ENCODE data around the gene EIF2S2. TPM values are rescaled to one million over a fixed set of nuclear protein-coding genes. Genes with fewer than 3 reads are reported as not detected.

The EIF2S2 gene
- total RNA-seq, 1 donor from 2014 or later = 34.6 TPM

DNA sequence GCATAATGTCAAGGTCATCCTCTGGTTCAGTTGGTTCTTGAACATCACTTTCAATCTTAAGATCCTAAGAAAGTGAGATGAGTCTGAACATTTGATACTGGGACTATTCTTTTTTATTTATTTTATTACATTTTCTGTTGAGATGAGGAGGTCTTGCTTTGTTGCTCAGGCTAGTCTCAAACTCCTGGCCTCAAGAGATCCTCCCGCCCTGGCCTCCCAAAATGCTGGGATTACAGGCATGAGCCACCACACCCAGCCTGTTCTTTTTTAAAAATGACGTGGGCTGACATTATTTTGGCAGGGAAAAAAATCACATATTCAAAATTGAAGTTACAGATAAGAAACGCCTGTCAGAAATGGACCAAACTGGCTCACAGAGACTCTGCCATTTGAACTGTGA, 13.5 kb downstream of the EIF2S2 start:
- no peak for TF ChIP-seq POLR2A (IDR thresholded peaks at IDR 0.05)
- DNase-seq (ENCODE audit: extremely low spot score in 2 of 2) = no peak
- no peaks in the 10 kb centered on the region for H3K27me3 ChIP-seq
- no peaks in the 10 kb centered on the region for H3K4me1 ChIP-seq
- no peaks in the 10 kb centered on the region for H3K9me3 ChIP-seq
- no peak overlapping the region for H3K27ac ChIP-seq
- no peak overlapping the region for H3K4me3 ChIP-seq
- intact Hi-C loops (cut with DNase I) = no loop called here
- peaks cover 0 to 81% of the 10 kb centered on the region in 2 donors for H3K36me3 ChIP-seq

DNA sequence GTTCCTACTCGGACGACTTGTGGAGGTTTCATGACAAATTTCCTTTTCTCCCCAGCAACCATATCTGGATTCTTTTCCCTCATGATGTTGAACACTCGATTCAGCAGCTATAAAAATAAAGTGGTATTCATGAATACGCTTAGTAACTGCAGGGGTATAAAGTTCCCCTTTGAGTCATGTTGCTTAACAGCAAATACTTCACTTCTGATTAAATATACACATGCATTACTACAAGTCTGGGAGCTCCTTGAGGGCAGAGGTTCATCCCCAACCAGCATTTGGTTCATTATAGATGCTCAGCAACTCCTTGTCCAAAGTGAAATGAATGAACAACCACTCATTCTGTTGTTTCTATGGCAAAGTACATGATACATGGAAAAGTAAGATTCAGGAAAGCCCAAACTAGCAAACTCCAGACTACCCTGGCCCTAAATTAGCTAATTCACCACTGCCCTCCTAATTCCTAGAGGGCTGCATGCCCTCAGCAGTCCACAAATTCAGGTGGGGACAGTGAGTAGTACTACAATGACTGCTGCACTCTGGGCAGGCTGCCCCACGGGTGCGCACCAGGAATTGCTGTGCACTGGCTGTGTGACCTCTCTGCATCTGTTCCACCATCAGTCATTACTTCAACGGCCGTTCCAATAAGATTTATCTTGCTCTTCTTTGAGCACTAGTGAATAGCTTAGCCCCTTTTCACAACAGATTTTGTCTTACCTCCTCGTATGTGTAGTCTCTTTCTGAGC, 15.2 kb downstream of the EIF2S2 start:
- intact Hi-C loops (cut with DNase I) = no loop called here
- TF ChIP-seq CTCF (IDR thresholded peaks at IDR 0.05) (no peak), POLR2AphosphoS5 (IDR thresholded peaks at IDR 0.05; ENCODE audit: insufficient read depth in 1 of 2, low read depth in 1 of 2) (no peak), POLR2A (IDR thresholded peaks at IDR 0.05) (no peak)
- no peak for DNase-seq (ENCODE audit: extremely low spot score in 2 of 2)
- Histone ChIP-seq H3K4me1 (no peaks in the 10 kb centered on the region), H3K27me3 (no peaks in the 10 kb centered on the region), H3K27ac (no peak overlapping the region), H3K9me3 (no peaks in the 10 kb centered on the region), H3K36me3 (peaks cover 0 to 73% of the 10 kb centered on the region in 2 donors), H3K4me3 (no peak overlapping the region)

- H3K36me3 ChIP-seq = peaks cover 0 to 70% of the 10 kb centered on the region in 2 donors
- H3K4me1 ChIP-seq = no peaks in the 10 kb centered on the region
These were observed 16.2 kb downstream of the EIF2S2 start for GRCh38 chr20:34095825-34096224.

GRCh38 chr20:34093895-34094294, 18.1 kb downstream of the EIF2S2 start:
- no peaks in the 10 kb centered on the region for H3K27me3 ChIP-seq
- intact Hi-C loops (cut with DNase I) = no loop called here
- H3K27ac ChIP-seq = no peak overlapping the region
- peaks cover 0 to 83% of the 10 kb centered on the region in 2 donors for H3K36me3 ChIP-seq
- H3K4me3 ChIP-seq = no peak overlapping the region
- no peak for DNase-seq (ENCODE audit: extremely low spot score in 2 of 2)
- no peaks in the 10 kb centered on the region for H3K4me1 ChIP-seq
- no peaks in the 10 kb centered on the region for H3K9me3 ChIP-seq
- TF ChIP-seq CTCF (IDR thresholded peaks at IDR 0.05) (no peak), POLR2AphosphoS5 (IDR thresholded peaks at IDR 0.05; ENCODE audit: insufficient read depth in 1 of 2, low read depth in 1 of 2) (no peak), POLR2A (IDR thresholded peaks at IDR 0.05) (no peak)

More at GRCh38 chr20:34095825-34096224, 16.2 kb downstream of the EIF2S2 start:
- no peak overlapping the region for H3K27ac ChIP-seq
- H3K9me3 ChIP-seq = no peaks in the 10 kb centered on the region
- no peak for TF ChIP-seq CTCF (IDR thresholded peaks at IDR 0.05)
- TF ChIP-seq POLR2A (IDR thresholded peaks at IDR 0.05) = no peak
- no peak for TF ChIP-seq POLR2AphosphoS5 (IDR thresholded peaks at IDR 0.05; ENCODE audit: insufficient read depth in 1 of 2, low read depth in 1 of 2)
- intact Hi-C loops (cut with DNase I) = no loop called here
- no peaks in the 10 kb centered on the region for H3K27me3 ChIP-seq
- DNase-seq (ENCODE audit: extremely low spot score in 2 of 2) = no peak
- H3K4me3 ChIP-seq = no peak overlapping the region

DNA sequence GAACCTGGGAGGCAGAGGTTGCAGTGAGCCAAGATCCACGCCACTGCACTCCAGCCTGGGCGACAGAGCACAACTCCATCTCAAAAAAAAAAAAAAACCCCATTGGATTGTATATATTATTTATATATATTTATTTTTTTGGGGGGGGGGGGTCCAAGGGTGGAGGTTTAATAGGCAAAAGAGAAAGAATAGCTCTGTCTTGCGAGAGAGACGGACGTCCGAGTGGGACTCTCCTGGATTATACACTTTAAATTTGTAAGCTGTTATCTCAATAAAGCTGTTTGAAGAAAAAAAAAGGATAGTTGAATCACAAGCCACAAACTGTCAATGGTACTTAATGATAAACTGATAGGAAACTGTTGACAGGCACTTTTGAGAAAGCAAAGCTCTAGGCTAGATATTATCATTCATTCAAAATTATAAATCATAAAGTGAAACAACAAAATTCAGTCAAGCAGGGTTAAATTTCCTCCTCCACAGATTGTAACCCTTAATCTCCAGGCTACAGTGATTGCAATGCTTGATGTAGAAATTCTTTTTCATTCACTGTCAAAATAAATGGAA, 20.3 kb downstream of the EIF2S2 start:
- no peak for DNase-seq (ENCODE audit: extremely low spot score in 2 of 2)
- no peaks in the 10 kb centered on the region for H3K9me3 ChIP-seq
- intact Hi-C loops (cut with DNase I) = no loop called here
- peaks cover 0 to 77% of the 10 kb centered on the region in 2 donors for H3K36me3 ChIP-seq
- no peaks in the 10 kb centered on the region for H3K27me3 ChIP-seq
- TF ChIP-seq POLR2AphosphoS5 (IDR thresholded peaks at IDR 0.05; ENCODE audit: insufficient read depth in 1 of 2, low read depth in 1 of 2) = no peak
- TF ChIP-seq POLR2A (IDR thresholded peaks at IDR 0.05) = no peak
- no peak for TF ChIP-seq CTCF (IDR thresholded peaks at IDR 0.05)
- H3K27ac ChIP-seq = no peak overlapping the region
- H3K4me1 ChIP-seq = no peaks in the 10 kb centered on the region
- H3K4me3 ChIP-seq = no peak overlapping the region

Measured in vagina (tissue), 2 donors.